NB4 (cell line): ENCODE data around the gene JAZF1.

Experiments used
- MYC ChIP-seq: IDR thresholded peaks from 2 replicates; pipeline ENCODE4 v1.6.1; 2011; ENCODE audit warnings: low read depth, low read length
- POLR2A ChIP-seq: IDR thresholded peaks from 2 replicates; pipeline ENCODE4 v1.6.1; 2011; ENCODE audit warnings: mild to moderate bottlenecking; ENCODE audit not compliant: insufficient read length; ENCODE audit errors: extremely low read depth
- TF ChIP-seq, protein P1 (sequence below): IDR thresholded peaks from one replicate; pipeline ENCODE4 v1.5.1; 2012; ENCODE audit warnings: low read depth, low read length

GRCh38 chr7:28191184-28191583, 10.6 kb upstream of the JAZF1 start:
- TF ChIP-seq, protein P1, sequence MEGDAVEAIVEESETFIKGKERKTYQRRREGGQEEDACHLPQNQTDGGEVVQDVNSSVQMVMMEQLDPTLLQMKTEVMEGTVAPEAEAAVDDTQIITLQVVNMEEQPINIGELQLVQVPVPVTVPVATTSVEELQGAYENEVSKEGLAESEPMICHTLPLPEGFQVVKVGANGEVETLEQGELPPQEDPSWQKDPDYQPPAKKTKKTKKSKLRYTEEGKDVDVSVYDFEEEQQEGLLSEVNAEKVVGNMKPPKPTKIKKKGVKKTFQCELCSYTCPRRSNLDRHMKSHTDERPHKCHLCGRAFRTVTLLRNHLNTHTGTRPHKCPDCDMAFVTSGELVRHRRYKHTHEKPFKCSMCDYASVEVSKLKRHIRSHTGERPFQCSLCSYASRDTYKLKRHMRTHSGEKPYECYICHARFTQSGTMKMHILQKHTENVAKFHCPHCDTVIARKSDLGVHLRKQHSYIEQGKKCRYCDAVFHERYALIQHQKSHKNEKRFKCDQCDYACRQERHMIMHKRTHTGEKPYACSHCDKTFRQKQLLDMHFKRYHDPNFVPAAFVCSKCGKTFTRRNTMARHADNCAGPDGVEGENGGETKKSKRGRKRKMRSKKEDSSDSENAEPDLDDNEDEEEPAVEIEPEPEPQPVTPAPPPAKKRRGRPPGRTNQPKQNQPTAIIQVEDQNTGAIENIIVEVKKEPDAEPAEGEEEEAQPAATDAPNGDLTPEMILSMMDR = no peak
- TF ChIP-seq POLR2A = no peak
- TF ChIP-seq MYC = no peak
